K562 (cell line): ENCODE measurements around the gene PLEKHA1. TPM values are rescaled to one million over a fixed set of nuclear protein-coding genes. Genes with fewer than 3 reads are reported as not detected.

Experiments used
- ATAC-seq: fragments of 200-7000 bp; cut with Tn5 transposase; 3 replicates; pipeline ENCODE4 v1.9.1; 2020; ENCODE audit warnings: moderate library complexity
- BruUV-seq: library from RNA; stranded (reverse); fragments of 400-500 nt; replicated peaks from 2 replicates; lab custom pipeline; 2021; lab: Mats Ljungman, UMichigan
- CTCF ChIA-PET: fragments of 300-600 bp; formaldehyde crosslinking; extraction: SDS; loops from one replicate; lab custom pipeline; 2021; ENCODE audit warnings: low intra/inter-chr PET ratio; lab: Yijun Ruan, JAX
- POLR2A ChIA-PET: fragments of 300-600, 350-650 bp; sonication (Branson Sonifier 250); formaldehyde crosslinking; extraction: SDS; loops from one replicate; lab custom pipeline; 2021; ENCODE audit warnings: antibody characterized with exemption, inconsistent platforms; lab: Yijun Ruan, JAX
- DNase-seq, 4 experiments: peaks; one replicate each; pipeline versions ENCODE4 v3.0.0 to v3.0.0-alpha.2; 2011 to 2018; ENCODE audit warnings: low spot score in 3 of 4, mixed read lengths in 3 of 4; ENCODE audit errors: extremely low read depth in 1 of 4
- FAIRE-seq: peaks from 2 replicates; lab custom pipeline; 2011; peaks lifted over from hg19 to GRCh38; lab: Jason Lieb, UNC
- H2AFZ ChIP-seq: 2 replicates; pipeline ENCODE4 v1.6.0; 2011; ENCODE audit warnings: low read depth, low read length, control low read depth, inconsistent platforms
- H3K27ac ChIP-seq: fragments of 200-600 bp; 3 replicates; pipeline ENCODE4 v1.8.0; 2011; ENCODE audit warnings: low read depth, mild to moderate bottlenecking, control low read depth, inconsistent platforms, low read length, moderate library complexity, mixed read lengths; ENCODE audit errors: extremely low read depth
- H3K27me3 ChIP-seq, 2 experiments: fragments of 300-600 bp in 1 of 2; 2 replicates in 1 of 2; 3 replicates in 1 of 2; pipeline versions ENCODE4 v1.6.0 to v1.8.0; 2011; ENCODE audit warnings: inconsistent platforms in 2 of 2, low read length in 2 of 2, mild to moderate bottlenecking in 1 of 2, mixed read lengths in 1 of 2, moderate library complexity in 1 of 2; ENCODE audit not compliant: control insufficient read depth in 2 of 2, insufficient read depth in 2 of 2
- H3K36me3 ChIP-seq: fragments of 300-600 bp; 3 replicates; pipeline ENCODE4 v1.8.0; 2011; ENCODE audit warnings: mild to moderate bottlenecking, low read length, inconsistent platforms; ENCODE audit not compliant: control insufficient read depth, insufficient read depth
- H3K4me1 ChIP-seq, 2 experiments: fragments of 200-600 bp in 1 of 2; replicated peaks in 1 of 2; 2 replicates in 1 of 2; 3 replicates in 1 of 2; pipeline versions ENCODE4 v1.5.1 to v1.8.0; 2011; ENCODE audit warnings: inconsistent platforms in 2 of 2, low read length in 2 of 2, mild to moderate bottlenecking in 1 of 2, mixed read lengths in 1 of 2, moderate library complexity in 1 of 2; ENCODE audit not compliant: control insufficient read depth in 2 of 2, insufficient read depth in 2 of 2
- H3K4me2 ChIP-seq: 2 replicates; pipeline ENCODE4 v1.6.1; 2011; ENCODE audit warnings: low read length, control low read depth, inconsistent platforms, mixed read lengths; ENCODE audit not compliant: insufficient read depth
- H3K4me3 ChIP-seq: fragments of 200-600 bp; sonication (generic), shearing (Covaris generic); 2 replicates; pipeline ENCODE4 v1.5.1; 2016; ENCODE audit warnings: control low read depth, inconsistent platforms
- H3K79me2 ChIP-seq: fragments of 200-600 bp; 3 replicates; pipeline ENCODE4 v1.8.0; 2011; ENCODE audit warnings: low read length, inconsistent platforms; ENCODE audit not compliant: control insufficient read depth, insufficient read depth
- H3K9ac ChIP-seq, 2 experiments: 2 replicates each; pipeline versions ENCODE4 v1.6.0 to v1.6.1; 2011; ENCODE audit warnings: low read depth in 2 of 2, low read length in 2 of 2, control low read depth in 1 of 2, inconsistent platforms in 1 of 2, mild to moderate bottlenecking in 1 of 2, mixed read lengths in 1 of 2; ENCODE audit not compliant: insufficient read depth in 1 of 2
- H3K9me1 ChIP-seq: one replicate; pipeline ENCODE4 v1.6.0; 2011; ENCODE audit warnings: inconsistent platforms, mild to moderate bottlenecking, low read length, moderate library complexity; ENCODE audit not compliant: control insufficient read depth, insufficient read depth
- H3K9me3 ChIP-seq: replicated peaks from 2 replicates; pipeline ENCODE4 v1.5.1; 2011; ENCODE audit warnings: low read depth, low read length, inconsistent platforms; ENCODE audit not compliant: control insufficient read depth, insufficient read depth
- H4K20me1 ChIP-seq: replicated peaks from 2 replicates; pipeline ENCODE4 v1.6.1; 2011; ENCODE audit warnings: low read length, inconsistent platforms, mixed read lengths; ENCODE audit not compliant: control insufficient read depth, insufficient read depth
- CAMTA2 ChIP-seq: fragments of 250-450 bp; sonication (Bioruptor Pico); conservative IDR thresholded peaks from 2 replicates; pipeline ENCODE4 v1.5.1; 2022
- NCOA4 ChIP-seq: fragments of 450-650 bp; IDR thresholded peaks from 2 replicates; pipeline ENCODE4 v1.6.1; 2018; ENCODE audit warnings: mild to moderate bottlenecking; ENCODE audit not compliant: partially characterized antibody
- NR2C2 ChIP-seq, 2 experiments: fragments of 200-800 bp in 1 of 2; sonication (Bioruptor generic) in 1 of 2; sonication (generic) in 1 of 2; formaldehyde crosslinking in 1 of 2; IDR thresholded peaks; 2 replicates each; pipeline versions ENCODE4 v1.6.1 to v1.8.0; 2016 to 2022; ENCODE audit warnings: mild to moderate bottlenecking in 1 of 2, missing compliant biosample characterization in 1 of 2, missing genetic modification characterization in 1 of 2, missing genetic modification reagents in 1 of 2
- RBM14 ChIP-seq: fragments of 200-400 bp; formaldehyde crosslinking; IDR thresholded peaks from 2 replicates; pipeline ENCODE4 v1.6.1; 2018; ENCODE audit warnings: low read depth, mild to moderate bottlenecking, low read length, moderate library complexity, borderline replicate concordance; ENCODE audit not compliant: insufficient read depth
- TCF7L2 ChIP-seq: fragments of 150-350 bp; IDR thresholded peaks from 2 replicates; pipeline ENCODE4 v1.6.1; 2016; ENCODE audit warnings: low read depth, mild to moderate bottlenecking, low read length, moderate library complexity
- ZNF124 ChIP-seq: sonication (generic); formaldehyde crosslinking; IDR thresholded peaks from 2 replicates; pipeline ENCODE4 v1.8.1; 2022; ENCODE audit warnings: missing genetic modification reagents
- ZNF23 ChIP-seq: fragments of 250-450 bp; sonication (Bioruptor Pico); IDR thresholded peaks from 2 replicates; pipeline ENCODE4 v1.4.0; 2020; ENCODE audit warnings: mild to moderate bottlenecking
- ZNF785 ChIP-seq: fragments of 250-450 bp; sonication (Bioruptor Pico); IDR thresholded peaks from 2 replicates; pipeline ENCODE4 v1.4.0; 2020; ENCODE audit warnings: mild to moderate bottlenecking
- WGBS: fragments of 100-300 bp; shearing (Covaris generic); methylation state at CpG from one replicate; pipeline ENCODE4 v1.1.6; 2016; ENCODE audit warnings: low coverage, mixed read lengths; ENCODE audit not compliant: insufficient coverage; ENCODE audit errors: missing lambda C conversion rate; 5-methylcytosine and 5-hydroxymethylcytosine counted together
- in situ Hi-C: fragments of 300-500 bp; cut with MboI; formaldehyde crosslinking; loops from 4 replicates; pipeline ENCODE4 v1.15.0; 2018; ENCODE audit warnings: inconsistent platforms, mixed read lengths
- intact Hi-C: fragments of 100-400 bp; cut with micrococcal nuclease; formaldehyde crosslinking; loops from 2 replicates; pipeline ENCODE4 v1.14.2; 2022
- polyA plus RNA-seq, 8 experiments: library from polyadenylated mRNA; depleted of rRNA in 4 of 8; stranded (reverse) in 5 of 8; unstranded in 3 of 8; fragments of >200 nt; fragmentation: Nextera tagmentation in 2 of 8; fragmentation: Illumina TruSeq in 1 of 8; extraction: Ambion mirVana in 2 of 8; extraction: Trizol in 1 of 8; gene quantifications; 2 replicates each; pipeline versions ENCODE4 v1.2.1 to v1.2.3, GENCODE V29; 2011 to 2014; ENCODE audit warnings: inconsistent platforms in 1 of 8, missing spikeins in 1 of 8
- total RNA-seq, 7 experiments: library from RNA; depleted of rRNA in 6 of 7; stranded (reverse); fragments of >200 nt in 6 of 7; fragmentation: Illumina TruSeq in 2 of 7; extraction: Trizol in 2 of 7; gene quantifications; 2 replicates each; pipeline versions ENCODE4 v1.2.1 to v1.2.3, GENCODE V29; 2011 to 2021; ENCODE audit warnings: low replicate concordance in 1 of 7

Gene PLEKHA1
- total and polyA plus RNA-seq, 9 of the 15 experiments (the other 6 are each of a cell fraction or from before 2014, with no cell fraction given): 0.05 to 4.7 (median 1.0) TPM

DNA sequence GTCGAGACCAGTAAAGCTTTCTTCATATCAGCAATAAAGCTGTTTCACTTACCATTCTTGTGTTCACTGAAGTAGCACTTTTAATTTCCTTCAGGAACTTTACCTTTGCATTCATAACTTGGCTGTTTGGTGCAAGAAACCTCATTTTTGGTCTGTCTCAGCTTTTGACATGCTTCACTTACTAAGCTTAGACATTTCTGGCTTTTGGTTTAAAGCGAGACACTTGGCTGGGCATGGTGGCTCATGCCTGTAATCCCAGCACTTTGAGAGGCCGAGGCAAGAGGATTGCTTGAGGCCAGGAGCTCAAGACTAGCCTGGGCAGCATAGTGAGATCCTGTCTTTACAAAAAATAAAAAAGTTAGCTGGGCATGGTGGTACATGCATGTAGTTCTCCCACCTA is 15.8 kb downstream of the PLEKHA1 start (continued):
- TF ChIP-seq RBM14 (no peak), NR2C2 (CRISPR knock-in tag; IDR thresholded peaks at IDR 0.05) (no peak), NR2C2 (tag; IDR thresholded peaks at IDR 0.05) (no peak), ZNF785 (CRISPR knock-in tag) (no peak), NCOA4 (no peak)

DNA sequence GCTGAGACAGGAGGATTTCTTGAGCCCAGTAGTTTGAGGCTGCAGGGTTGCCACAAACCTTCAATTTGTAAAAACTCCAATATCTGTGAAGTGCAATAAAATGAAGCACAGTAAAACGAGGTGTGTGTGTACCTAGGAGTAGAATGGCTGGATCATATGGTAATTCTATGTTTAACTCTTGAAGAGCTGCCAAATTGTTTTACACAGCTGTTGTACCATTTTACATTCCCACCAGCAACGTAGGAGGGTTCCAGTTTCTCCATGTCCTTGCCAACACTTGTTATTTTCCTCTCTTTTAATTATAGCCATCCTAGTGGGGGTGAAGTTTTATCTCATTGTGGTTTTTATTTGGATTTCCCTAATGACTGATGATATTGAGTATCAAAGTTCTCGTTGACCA is 16.2 kb downstream of the PLEKHA1 start:
- H3K9me1 ChIP-seq: no peaks in the 10 kb centered on the region
- in situ Hi-C loops (no loop called here), intact Hi-C loops (no loop called here)
- ATAC-seq: no peak
- no peak for TF ChIP-seq TCF7L2
- TF ChIP-seq ZNF124 (CRISPR knock-in tag): no peak
- no peak for TF ChIP-seq CAMTA2
- no peak for TF ChIP-seq ZNF23 (CRISPR knock-in tag)
- no peak overlapping the region for H3K4me2 ChIP-seq
- DNase-seq: no peak
- H3K9ac ChIP-seq: no peak overlapping the region
- H4K20me1 ChIP-seq: no peaks in the 10 kb centered on the region
- no peak for FAIRE-seq
- no peaks in the 10 kb centered on the region for H3K79me2 ChIP-seq
- H3K27me3 ChIP-seq: no peaks in the 10 kb centered on the region
- H3K4me1 ChIP-seq: no peaks in the 10 kb centered on the region
- H3K9me3 ChIP-seq: no peaks in the 10 kb centered on the region
- H3K27ac ChIP-seq: no peak overlapping the region
- H2AFZ ChIP-seq: no peak overlapping the region
- ChIA-PET POLR2A (no interaction called here), CTCF (no interaction called here)
- H3K4me3 ChIP-seq: no peak overlapping the region
- no peaks in the 10 kb centered on the region for H3K36me3 ChIP-seq
- WGBS: 0% methylated on average over 2 of the region's 3 CpGs
- no TSS peak for BruUV-seq
